Measurements from ENCODE around the gene PTPRN2. TPM values are rescaled to one million over a fixed set of nuclear protein-coding genes. Genes with fewer than 3 reads are reported as not detected.
A peak's percentile ranks its signal among the peaks of the same experiment; 100 is the strongest.

Gene PTPRN2
- total and polyA plus RNA-seq, 8 donors, result 12.2 to 49.2 (median 31.8) TPM

DNA sequence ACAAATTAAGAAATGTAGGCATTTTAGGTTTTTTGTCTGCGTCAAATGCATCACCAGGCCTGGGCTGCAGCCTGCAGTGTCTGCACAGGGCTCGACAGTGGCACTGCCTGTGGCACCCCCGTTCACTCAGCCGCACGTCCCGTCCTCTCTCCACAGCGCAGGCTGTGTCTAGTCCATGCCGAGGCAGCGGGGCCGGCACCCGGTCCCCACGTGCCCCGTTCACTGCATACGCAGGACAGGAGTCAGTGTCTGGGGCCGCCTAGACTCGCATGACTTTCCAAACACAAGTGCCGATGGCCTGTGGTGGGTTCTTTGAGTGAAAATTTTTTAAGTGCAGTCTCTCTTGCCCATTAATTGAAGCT is 446.4 kb downstream of the PTPRN2 start:
- Histone ChIP-seq H3K27ac (no peak overlapping the region), H3K27me3 (no peaks in the 10 kb centered on the region), H3K36me3 (no peaks in the 10 kb centered on the region), H3K4me3 (no peak overlapping the region), H3K4me1 (no peaks in the 10 kb centered on the region), H3K9me3 (no peaks in the 10 kb centered on the region)
- intact Hi-C loops (cut with DNase I), result no loop called here
- no peak for ATAC-seq
- TF ChIP-seq, protein P1, sequence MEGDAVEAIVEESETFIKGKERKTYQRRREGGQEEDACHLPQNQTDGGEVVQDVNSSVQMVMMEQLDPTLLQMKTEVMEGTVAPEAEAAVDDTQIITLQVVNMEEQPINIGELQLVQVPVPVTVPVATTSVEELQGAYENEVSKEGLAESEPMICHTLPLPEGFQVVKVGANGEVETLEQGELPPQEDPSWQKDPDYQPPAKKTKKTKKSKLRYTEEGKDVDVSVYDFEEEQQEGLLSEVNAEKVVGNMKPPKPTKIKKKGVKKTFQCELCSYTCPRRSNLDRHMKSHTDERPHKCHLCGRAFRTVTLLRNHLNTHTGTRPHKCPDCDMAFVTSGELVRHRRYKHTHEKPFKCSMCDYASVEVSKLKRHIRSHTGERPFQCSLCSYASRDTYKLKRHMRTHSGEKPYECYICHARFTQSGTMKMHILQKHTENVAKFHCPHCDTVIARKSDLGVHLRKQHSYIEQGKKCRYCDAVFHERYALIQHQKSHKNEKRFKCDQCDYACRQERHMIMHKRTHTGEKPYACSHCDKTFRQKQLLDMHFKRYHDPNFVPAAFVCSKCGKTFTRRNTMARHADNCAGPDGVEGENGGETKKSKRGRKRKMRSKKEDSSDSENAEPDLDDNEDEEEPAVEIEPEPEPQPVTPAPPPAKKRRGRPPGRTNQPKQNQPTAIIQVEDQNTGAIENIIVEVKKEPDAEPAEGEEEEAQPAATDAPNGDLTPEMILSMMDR (IDR thresholded peaks at IDR 0.05), result no peak
- no peak for FAIRE-seq
- no peak for DNase-seq
- 91 to 93% methylated on average over 17 of the region's 17 CpGs for WGBS, 2 donors

DNA sequence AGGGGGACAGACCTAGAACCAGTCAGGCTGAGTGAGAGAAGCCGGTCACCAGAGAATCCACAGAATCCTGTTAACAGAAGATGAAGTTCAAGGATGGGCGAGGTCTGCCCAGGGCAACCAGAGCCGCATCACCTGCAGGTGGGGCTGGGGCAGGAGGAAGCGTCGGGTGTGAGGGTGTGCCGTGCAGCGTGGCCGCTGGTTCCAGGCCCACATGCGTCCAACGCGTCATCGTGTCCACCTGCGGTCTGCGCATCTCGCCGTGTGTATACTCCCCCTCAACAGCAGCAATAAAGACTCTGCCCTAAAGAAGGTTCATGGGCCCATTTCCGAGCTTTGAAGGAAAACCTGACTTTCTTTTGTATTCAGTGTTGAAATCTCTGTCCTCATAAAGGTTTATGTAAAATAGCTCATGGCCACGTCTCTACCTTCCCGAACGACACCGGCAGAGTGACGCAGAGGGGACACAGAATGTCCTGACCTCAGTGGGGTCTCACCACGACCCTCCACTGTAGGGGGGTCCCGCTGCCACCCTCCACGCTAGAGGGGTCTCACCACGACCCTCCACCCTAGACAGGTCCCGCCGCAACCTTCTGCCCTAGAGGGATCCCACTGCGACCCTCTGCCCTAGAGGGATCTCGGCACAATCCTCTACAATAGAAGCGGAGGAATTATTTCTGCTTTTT is 446.9 kb downstream of the PTPRN2 start:
- Histone ChIP-seq H3K4me1 (no peaks in the 10 kb centered on the region), H3K27ac (no peak overlapping the region), H3K9me3 (no peaks in the 10 kb centered on the region), H3K4me3 (no peak overlapping the region), H3K36me3 (no peaks in the 10 kb centered on the region), H3K27me3 (no peaks in the 10 kb centered on the region)
- 90 to 94% methylated on average over 31 of the region's 31 CpGs for WGBS, 2 donors
- FAIRE-seq (no peak), ATAC-seq (no peak), DNase-seq (no peak)
- intact Hi-C loops (cut with DNase I), result no loop called here
- TF ChIP-seq, protein P1 (IDR thresholded peaks at IDR 0.05), result no peak

DNA sequence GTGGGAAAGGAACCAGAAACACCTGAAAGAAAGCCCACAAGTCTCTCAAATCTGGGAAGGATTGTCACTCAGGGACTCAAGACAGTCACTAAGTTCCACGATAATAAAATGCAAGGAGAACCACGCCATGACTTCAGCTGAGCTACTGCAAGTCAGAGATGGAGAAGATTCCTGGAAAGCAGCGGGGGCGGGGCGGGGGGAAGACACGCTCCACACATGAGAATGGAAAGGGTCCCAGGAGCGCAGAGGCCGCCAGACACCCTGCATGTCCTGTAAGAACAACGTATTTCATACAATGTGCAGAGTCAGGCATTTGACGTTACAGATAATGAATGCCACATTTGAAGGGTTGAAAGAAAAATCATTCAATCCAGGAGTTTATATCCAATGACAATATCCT is 448.1 kb downstream of the PTPRN2 start:
- ATAC-seq, result no peak
- intact Hi-C loops (cut with DNase I), result no loop called here

DNA sequence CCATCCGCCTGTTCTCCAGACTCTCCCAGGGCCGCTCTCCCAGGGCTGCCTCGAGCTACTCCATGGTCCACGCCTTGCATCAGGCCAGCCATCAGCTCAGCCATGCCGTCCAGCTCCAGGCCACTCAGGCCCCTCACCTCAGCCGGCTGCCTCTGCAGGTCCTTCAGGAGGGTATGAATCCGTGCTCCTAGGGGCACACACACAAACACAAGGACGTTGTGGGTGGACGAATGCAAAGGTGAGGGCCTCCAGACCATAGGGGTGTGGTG is 449.4 kb downstream of the PTPRN2 start:
- no peak for ATAC-seq
- Histone ChIP-seq H3K4me1 (no peaks in the 10 kb centered on the region), H3K4me3 (no peak overlapping the region), H3K36me3 (no peaks in the 10 kb centered on the region), H3K27ac (no peak overlapping the region), H3K9me3 (no peaks in the 10 kb centered on the region), H3K27me3 (no peaks in the 10 kb centered on the region)
- DNase-seq, result peak in 1 of 6 donors; percentile 61
- no peak for FAIRE-seq
- TF ChIP-seq, protein P1 (IDR thresholded peaks at IDR 0.05), result no peak
- intact Hi-C loops (cut with DNase I), result no loop called here
- 78 to 86% methylated on average over 9 of the region's 9 CpGs for WGBS, 2 donors

More for the DNA sequence above, 448.1 kb downstream of the PTPRN2 start:
- H3K27ac ChIP-seq, result no peak overlapping the region
- H3K9me3 ChIP-seq, result no peaks in the 10 kb centered on the region
- WGBS, 2 donors, result 89 to 90% methylated on average over 10 of the region's 10 CpGs
- no peak overlapping the region for H3K4me3 ChIP-seq
- DNase-seq, result no peak
- FAIRE-seq, result no peak
- no peaks in the 10 kb centered on the region for H3K27me3 ChIP-seq
- H3K4me1 ChIP-seq, result no peaks in the 10 kb centered on the region
- H3K36me3 ChIP-seq, result no peaks in the 10 kb centered on the region
- TF ChIP-seq, protein P1 (IDR thresholded peaks at IDR 0.05), result no peak

DNA sequence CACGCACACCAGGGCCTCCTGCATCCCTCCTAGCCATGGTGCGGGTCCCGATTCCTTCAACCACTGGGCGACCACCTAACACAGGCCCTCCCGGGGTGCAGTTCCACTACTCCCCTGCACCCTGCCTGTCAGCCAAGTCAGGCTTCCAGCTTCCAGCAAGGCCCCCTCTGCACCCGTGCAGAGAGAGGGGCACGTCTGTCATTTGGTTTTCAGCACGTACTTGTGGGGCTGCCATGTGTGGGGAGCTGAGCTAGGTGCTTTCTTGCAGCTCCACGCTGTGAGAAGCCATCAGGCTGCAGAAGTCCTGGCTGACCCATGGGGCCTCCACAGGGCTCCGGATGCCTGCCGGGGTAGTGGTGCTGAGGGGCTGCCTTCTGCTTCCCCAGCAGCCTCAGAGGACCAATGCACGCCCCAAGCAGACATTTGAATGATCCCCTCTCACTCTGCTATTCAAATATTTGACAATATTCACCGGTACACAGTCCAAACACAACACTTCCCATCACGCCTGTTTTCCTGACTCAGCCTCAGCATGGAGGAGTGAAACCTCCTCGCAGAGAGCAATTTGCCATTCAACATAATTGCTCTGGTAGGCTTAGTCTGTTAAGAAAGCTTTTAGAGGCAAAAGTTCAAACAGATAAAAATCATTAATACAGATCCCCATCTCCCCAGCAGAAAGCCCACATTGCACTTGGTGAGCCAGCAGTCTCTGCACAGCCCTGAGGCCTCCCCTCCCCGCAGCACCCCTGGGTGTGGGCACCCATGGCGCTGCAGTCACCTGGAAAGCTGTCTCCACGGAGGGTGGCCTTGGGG is 449.9 kb downstream of the PTPRN2 start:
- TF ChIP-seq, protein P1 (IDR thresholded peaks at IDR 0.05), result no peak
- Histone ChIP-seq H3K4me3 (no peak overlapping the region), H3K4me1 (no peaks in the 10 kb centered on the region), H3K9me3 (no peaks in the 10 kb centered on the region), H3K36me3 (no peaks in the 10 kb centered on the region), H3K27me3 (no peaks in the 10 kb centered on the region), H3K27ac (no peak overlapping the region)
- FAIRE-seq (no peak), DNase-seq (no peak), ATAC-seq (peak in 3 of 4 donors; percentile 28 to 78 (median 74))
- WGBS, 2 donors, result 83 to 84% methylated on average over 18 of the region's 18 CpGs
- intact Hi-C loops (cut with DNase I), result no loop called here
